Body of pancreas (tissue), 4 donors: ENCODE results near the gene ARPC1A. TPM values are rescaled to one million over a fixed set of nuclear protein-coding genes. Genes with fewer than 3 reads are reported as not detected.
"Not testable (repeated sequence)": the region's sequence is repeated elsewhere in the genome, so short reads cannot be mapped to it uniquely, and the experiment has no call there.

Experiments used
- ATAC-seq: fragments of 150-250 bp; one replicate; pipeline ENCODE4 v1.9.1; 2016
- DNase-seq, 4 donors: peaks; one replicate each; pipeline ENCODE4 v3.0.0-alpha.2; 2019
- H3K27ac ChIP-seq, 4 donors: fragments of 200-600 bp; sonication (generic); 1 replicate in 3 of 4; 2 replicates in 1 of 4; pipeline versions ENCODE4 v1.5.1 to v1.6.1; 2016 to 2019; ENCODE audit warnings: mild to moderate bottlenecking in 1 of 4, mixed read lengths in 1 of 4, moderate library complexity in 1 of 4
- H3K27me3 ChIP-seq, 2 donors: fragments of 200-600 bp; sonication (generic); one replicate each; pipeline ENCODE4 v1.6.0; 2016; ENCODE audit warnings: mild to moderate bottlenecking in 1 of 2
- H3K36me3 ChIP-seq, 2 donors: fragments of 200-600 bp; sonication (generic); replicated peaks in 1 of 2; 2 replicates each; pipeline ENCODE4 v1.5.1; 2016; ENCODE audit warnings: low read depth in 2 of 2; ENCODE audit not compliant: insufficient read depth in 1 of 2
- H3K4me1 ChIP-seq: fragments of 200-600 bp; sonication (generic); one replicate; pipeline ENCODE4 v1.6.0; 2016
- H3K4me3 ChIP-seq, 2 donors: fragments of 200-600 bp; sonication (generic); 1 replicate in 1 of 2; 2 replicates in 1 of 2; pipeline ENCODE4 v1.5.1; 2016 to 2019
- H3K9me3 ChIP-seq, 3 donors: fragments of 200-600 bp; sonication (generic); 1 replicate in 2 of 3; 2 replicates in 1 of 3; pipeline ENCODE4 v1.5.1; 2016
- CTCF ChIP-seq, 7 experiments: fragments of 450-650 bp in 4 of 7; fragments of 200-600 bp in 3 of 7; sonication (generic) in 3 of 7; IDR thresholded peaks; one replicate each; pipeline ENCODE4 v1.5.1; 2016 to 2019; ENCODE audit warnings: antibody characterized with exemption in 7 of 7
- POLR2A ChIP-seq, 3 donors: fragments of 450-650 bp; IDR thresholded peaks; one replicate each; pipeline ENCODE4 v1.6.1; 2016; ENCODE audit warnings: antibody characterized with exemption in 3 of 3, mild to moderate bottlenecking in 2 of 3
- WGBS, 2 donors: methylation state at CpG; one replicate each; pipeline ENCODE4 v1.1.5; 2017; 5-methylcytosine and 5-hydroxymethylcytosine counted together
- intact Hi-C: fragments of 100-400 bp; cut with DNase I; formaldehyde crosslinking; loops from one replicate; pipeline ENCODE4 v1.15.1; 2023
- total RNA-seq, 2 donors: library from RNA; depleted of rRNA; stranded (reverse); fragments of >200 nt; gene quantifications; one replicate each; pipeline ENCODE4 v1.1.0, GENCODE V29; 2016

Gene ARPC1A
- 100 to 1,000 TPM in 1 of 2 donors, 10 to 100 TPM in 1; 63.0 to 106 TPM for total RNA-seq

- Histone ChIP-seq H3K27ac (peak within 1 kb of the TSS; percentile 34 to 89 (median 70)), H3K4me1 (peaks cover 42% of the 10 kb centered on the region)
Observed at GRCh38 chr7:99325592-99326407, at the start of gene ARPC1A. ARPC1A (plus strand) TSS chr7:99325898; CDS start chr7:99333354, 7,456 bp downstream.

DNA sequence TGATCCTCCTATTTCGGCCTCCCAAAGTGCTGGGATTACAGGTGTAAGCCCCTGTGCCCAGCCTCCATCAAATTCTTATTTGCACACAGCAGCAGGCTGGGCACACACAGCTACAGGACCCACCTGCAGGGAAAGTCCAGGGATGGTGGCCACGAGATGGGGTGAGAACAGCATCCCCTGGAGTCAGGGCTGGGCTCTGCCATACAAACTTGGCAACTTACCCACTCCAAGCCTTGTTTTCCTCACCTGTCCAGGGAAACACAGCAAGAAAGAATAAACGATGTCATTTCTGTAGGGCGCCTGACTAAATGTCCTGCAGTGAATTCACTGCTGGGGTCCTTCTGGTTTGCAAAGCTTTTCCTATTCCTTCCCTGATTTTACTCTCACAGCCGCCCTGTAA is 47.5 kb upstream of the ARPC1A start:
- DNase-seq (no peak), ATAC-seq (no peak)
- Histone ChIP-seq H3K36me3 (no peaks in the 10 kb centered on the region), H3K27ac (no peak overlapping the region), H3K9me3 (no peaks in the 10 kb centered on the region), H3K4me3 (no peak overlapping the region), H3K27me3 (no peaks in the 10 kb centered on the region), H3K4me1 (no peaks in the 10 kb centered on the region)
- no peak for TF ChIP-seq CTCF (IDR thresholded peaks at IDR 0.05)
- no peak for TF ChIP-seq POLR2A (IDR thresholded peaks at IDR 0.05)
- 73 to 78% methylated on average over 3 to 5 of the region's 5 CpGs for WGBS, 2 donors
- intact Hi-C loops: no loop called here

More at GRCh38 chr7:99325592-99326407, at the start of gene ARPC1A:
- WGBS, 2 donors: 0% methylated on average over 13 to 75 of the region's 82 CpGs
- DNase-seq (peak; percentile 92 to 93 (median 92)), ATAC-seq (peak; percentile 99)
- TF ChIP-seq CTCF (IDR thresholded peaks at IDR 0.05): peak in 5 of 7 experiments; percentile 25 to 45 (median 37)
- TF ChIP-seq POLR2A (IDR thresholded peaks at IDR 0.05): peak; percentile 52 to 78 (median 77)
- H3K27me3 ChIP-seq: no peaks in the 10 kb centered on the region
- H3K36me3 ChIP-seq: no peaks in the 10 kb centered on the region
- intact Hi-C loops: no loop called here
- no peaks in the 10 kb centered on the region for H3K9me3 ChIP-seq
- peak within 1 kb of the TSS; percentile 24 to 98 for H3K4me3 ChIP-seq

GRCh38 chr7:99284165-99284564 is 41.5 kb upstream of the ARPC1A start:
- WGBS, 2 donors: 86% methylated on average over 4 of the region's 4 CpGs; no CpG with 5 or more reads in 1 of the 2 donors
- intact Hi-C loops, H3K9me3 ChIP-seq: not testable (repeated sequence)

DNA sequence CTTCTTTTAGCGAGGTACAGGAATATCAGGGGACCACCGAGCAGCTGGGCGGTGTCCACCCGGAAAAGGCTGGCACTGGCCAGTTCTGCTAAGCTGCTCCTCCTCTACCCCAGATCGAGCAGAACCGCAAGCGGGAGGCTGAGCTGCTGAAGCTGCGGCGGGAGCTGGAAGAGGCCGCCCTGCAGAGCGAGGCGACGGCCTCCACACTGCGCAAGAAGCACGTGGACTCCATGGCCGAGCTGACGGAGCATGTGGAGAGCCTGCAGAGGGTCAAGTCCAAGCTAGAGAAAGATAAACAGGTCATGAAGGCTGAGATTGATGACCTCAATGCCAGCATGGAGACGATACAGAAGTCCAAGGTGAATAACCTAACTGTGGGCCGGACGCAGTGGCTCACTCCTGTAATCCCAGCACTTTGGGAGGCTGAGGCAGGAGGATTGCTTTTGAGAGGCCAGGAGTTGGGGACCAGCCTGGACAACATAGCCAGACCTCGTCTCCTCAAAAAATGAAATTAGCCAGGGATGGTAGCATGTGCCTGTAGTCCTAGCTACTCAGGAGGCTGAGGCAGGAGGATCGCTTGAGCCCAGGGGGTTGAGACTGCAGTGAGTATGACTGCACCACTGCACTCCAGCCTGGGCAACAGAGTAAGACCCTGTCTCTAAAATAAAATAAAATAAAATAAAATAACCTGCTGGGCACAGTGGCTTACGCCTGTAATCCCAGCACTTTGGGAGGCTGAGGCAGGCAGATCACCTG is 37.7 kb upstream of the ARPC1A start:
- WGBS, 2 donors: 88 to 95% methylated on average over 22 to 23 of the region's 23 CpGs
- intact Hi-C loops: no loop called here
- H3K4me1 ChIP-seq: no peaks in the 10 kb centered on the region
- no peaks in the 10 kb centered on the region for H3K27me3 ChIP-seq
- DNase-seq (no peak), ATAC-seq (no peak)
- H3K36me3 ChIP-seq: no peaks in the 10 kb centered on the region
- no peak overlapping the region for H3K4me3 ChIP-seq
- H3K9me3 ChIP-seq: no peaks in the 10 kb centered on the region
- TF ChIP-seq POLR2A (IDR thresholded peaks at IDR 0.05) (no peak), CTCF (IDR thresholded peaks at IDR 0.05) (no peak)
- no peak overlapping the region for H3K27ac ChIP-seq

More at GRCh38 chr7:99284165-99284564, 41.5 kb upstream of the ARPC1A start:
- H3K27ac ChIP-seq, DNase-seq, H3K36me3 ChIP-seq, H3K4me3 ChIP-seq, H3K4me1 ChIP-seq, H3K27me3 ChIP-seq, ATAC-seq: not testable (repeated sequence)

GRCh38 chr7:99289185-99289584 is 36.5 kb upstream of the ARPC1A start:
- 39 to 54% methylated on average over 9 of the region's 9 CpGs for WGBS, 2 donors
- H3K27me3 ChIP-seq: no peaks in the 10 kb centered on the region
- no peaks in the 10 kb centered on the region for H3K36me3 ChIP-seq
- intact Hi-C loops: no loop called here
- DNase-seq (peak in 1 of 4 donors; percentile 11), ATAC-seq (no peak)
- no peaks in the 10 kb centered on the region for H3K4me1 ChIP-seq
- TF ChIP-seq CTCF (IDR thresholded peaks at IDR 0.05): no peak
- no peak for TF ChIP-seq POLR2A (IDR thresholded peaks at IDR 0.05)
- no peaks in the 10 kb centered on the region for H3K9me3 ChIP-seq
- no peak overlapping the region for H3K4me3 ChIP-seq
- no peak overlapping the region for H3K27ac ChIP-seq

DNA sequence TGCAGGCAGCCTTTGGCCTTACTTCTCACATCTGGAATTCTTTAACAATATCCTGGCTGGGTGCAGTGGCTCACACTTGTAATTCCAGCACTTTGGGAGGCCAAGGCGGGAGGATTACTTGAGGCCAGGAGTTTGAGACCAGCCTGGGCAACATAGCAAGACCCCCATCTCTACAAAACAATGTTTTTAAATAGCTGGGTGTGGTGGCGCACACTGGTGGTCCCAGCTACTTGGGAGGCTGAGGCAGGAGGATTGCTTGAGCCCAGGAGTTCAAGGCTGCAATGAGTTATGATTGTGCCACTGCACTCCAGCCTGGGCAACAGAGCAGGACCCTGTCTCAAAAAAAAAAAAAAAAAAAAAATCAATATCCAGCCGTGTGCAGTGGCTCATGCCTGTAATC is 35.5 kb upstream of the ARPC1A start:
- H3K36me3 ChIP-seq, H3K27me3 ChIP-seq, intact Hi-C loops, H3K9me3 ChIP-seq, H3K4me1 ChIP-seq, ATAC-seq, H3K4me3 ChIP-seq, DNase-seq, H3K27ac ChIP-seq: not testable (repeated sequence)
- WGBS, 2 donors: 76 to 94% methylated on average over 3 of the region's 3 CpGs
